ENCODE data around the gene VOPP1. TPM values are rescaled to one million over a fixed set of nuclear protein-coding genes. Genes with fewer than 3 reads are reported as not detected.

The VOPP1 gene
- total and polyA plus RNA-seq, 2 of the 13 experiments (the other 11 are each of a cell fraction or from before 2014, with no cell fraction given), result 21.8 to 55.3 TPM

DNA sequence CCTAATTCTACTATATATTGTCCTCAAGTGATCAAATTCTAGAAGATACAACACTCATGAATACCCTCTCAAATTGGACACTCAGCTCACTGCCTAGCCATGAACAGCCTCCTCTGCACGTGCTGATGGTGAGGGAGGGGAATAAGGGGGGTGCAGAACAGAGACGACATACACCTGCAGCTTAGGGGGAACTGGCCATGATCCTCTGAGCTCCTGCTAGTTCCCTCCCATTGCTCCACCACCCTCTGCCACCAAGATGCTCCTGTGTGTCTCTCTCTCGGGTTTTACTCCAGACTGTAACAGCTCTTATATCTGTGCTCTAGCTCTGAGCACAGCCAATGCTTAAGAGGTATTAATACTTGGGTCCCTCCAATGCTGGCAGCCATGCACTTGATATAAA is 70.7 kb downstream of the VOPP1 start:
- Histone ChIP-seq H3K4me1 (ENCODE audit: insufficient read depth, low read length) (no peaks in the 10 kb centered on the region), H3K4me2 (ENCODE audit: low read depth, low read length) (no peak overlapping the region), H3K36me3 (replicated peaks in 1 of 2; ENCODE audit: control insufficient read depth in 1 of 2, insufficient read depth in 2 of 2, low read length in 2 of 2) (peaks cover 3 to 5% of the 10 kb centered on the region in 2 experiments; a peak in 4 of 5 replicates), H3K79me2 (ENCODE audit: insufficient read depth, low read length) (no peaks in the 10 kb centered on the region), H3K4me3 (replicated peaks in 1 of 3; ENCODE audit: insufficient read depth in 1 of 3, low read depth in 2 of 3, low read length in 3 of 3) (no peak overlapping the region), H3K9me3 (ENCODE audit: low read length) (no peaks in the 10 kb centered on the region), H2AFZ (ENCODE audit: low read length) (no peak overlapping the region), H3K27me3 (ENCODE audit: control insufficient read depth in 1 of 2, insufficient read depth in 2 of 2, low read length in 2 of 2) (no peaks in the 10 kb centered on the region), H4K20me1 (ENCODE audit: insufficient read depth, low read length) (no peaks in the 10 kb centered on the region), H3K9ac (ENCODE audit: insufficient read depth, low read depth, low read length) (no peak overlapping the region), H3K27ac (ENCODE audit: extremely low read length, insufficient read depth, low read length) (no peak overlapping the region)
- TF ChIP-seq NCOR1 (IDR thresholded peaks at IDR 0.05; ENCODE audit: borderline replicate concordance, low read length) (no peak), ZNF615 (CRISPR knock-in tag; IDR thresholded peaks at IDR 0.05; ENCODE audit: borderline replicate concordance) (no peak), ZNF678 (CRISPR knock-in tag; IDR thresholded peaks at IDR 0.05) (no peak), ZC3H4 (CRISPR knock-in tag; IDR thresholded peaks at IDR 0.05; ENCODE audit: borderline replicate concordance) (no peak), ZNF781 (CRISPR knock-in tag; IDR thresholded peaks at IDR 0.05; ENCODE audit: borderline replicate concordance, not compliant biosample characterization) (no peak), MTF2 (CRISPR knock-in tag; IDR thresholded peaks at IDR 0.05; ENCODE audit: borderline replicate concordance) (no peak), TMF1 (CRISPR knock-in tag; IDR thresholded peaks at IDR 0.05; ENCODE audit: low read depth) (no peak), ZNF775 (CRISPR knock-in tag; IDR thresholded peaks at IDR 0.05; ENCODE audit: borderline replicate concordance) (no peak), ATF7-NPFF (CRISPR knock-in tag; IDR thresholded peaks at IDR 0.05; ENCODE audit: low read depth) (no peak), ZNF746 (CRISPR knock-in tag; IDR thresholded peaks at IDR 0.05) (no peak), MEIS2 (CRISPR knock-in tag; IDR thresholded peaks at IDR 0.05) (no peak)
- TF ChIP-seq, protein P1, sequence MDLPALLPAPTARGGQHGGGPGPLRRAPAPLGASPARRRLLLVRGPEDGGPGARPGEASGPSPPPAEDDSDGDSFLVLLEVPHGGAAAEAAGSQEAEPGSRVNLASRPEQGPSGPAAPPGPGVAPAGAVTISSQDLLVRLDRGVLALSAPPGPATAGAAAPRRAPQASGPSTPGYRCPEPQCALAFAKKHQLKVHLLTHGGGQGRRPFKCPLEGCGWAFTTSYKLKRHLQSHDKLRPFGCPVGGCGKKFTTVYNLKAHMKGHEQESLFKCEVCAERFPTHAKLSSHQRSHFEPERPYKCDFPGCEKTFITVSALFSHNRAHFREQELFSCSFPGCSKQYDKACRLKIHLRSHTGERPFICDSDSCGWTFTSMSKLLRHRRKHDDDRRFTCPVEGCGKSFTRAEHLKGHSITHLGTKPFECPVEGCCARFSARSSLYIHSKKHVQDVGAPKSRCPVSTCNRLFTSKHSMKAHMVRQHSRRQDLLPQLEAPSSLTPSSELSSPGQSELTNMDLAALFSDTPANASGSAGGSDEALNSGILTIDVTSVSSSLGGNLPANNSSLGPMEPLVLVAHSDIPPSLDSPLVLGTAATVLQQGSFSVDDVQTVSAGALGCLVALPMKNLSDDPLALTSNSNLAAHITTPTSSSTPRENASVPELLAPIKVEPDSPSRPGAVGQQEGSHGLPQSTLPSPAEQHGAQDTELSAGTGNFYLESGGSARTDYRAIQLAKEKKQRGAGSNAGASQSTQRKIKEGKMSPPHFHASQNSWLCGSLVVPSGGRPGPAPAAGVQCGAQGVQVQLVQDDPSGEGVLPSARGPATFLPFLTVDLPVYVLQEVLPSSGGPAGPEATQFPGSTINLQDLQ (CRISPR knock-in tag; IDR thresholded peaks at IDR 0.05), result no peak
- BruUV-seq (replicated peaks), result no TSS peak
- 76% methylated on average over 3 of the region's 3 CpGs for WGBS (ENCODE audit: low lambda C conversion rate)
- intact Hi-C loops (cut with micrococcal nuclease; ENCODE audit: unreplicated experiment) (no loop called here), in situ Hi-C loops (cut with HindIII; ENCODE audit: extremely low pct_ligation_motif_present, low pct_unique_long_range_greater_than_20kb) (no loop called here)
- ChIA-PET POLR2A (no interaction called here), CTCF (ENCODE audit: low intra/inter-chr PET ratio, low total read pairs) (no interaction called here)
- ATAC-seq (no peak), FAIRE-seq (no peak), DNase-seq (ENCODE audit: low spot score) (no peak)

Measured in HepG2 (cell line).